DOHH2 (cell line): ENCODE data around the gene KITLG.

ENCODE experiments used
- H3F3A ChIP-seq: fragments of 200-600 bp; sonication (generic), shearing (Covaris generic); 2 replicates; pipeline ENCODE4 v1.6.0; 2016; ENCODE audit warnings: antibody characterized with exemption, mild to moderate bottlenecking; ENCODE audit not compliant: control insufficient read depth, insufficient read depth
- H3K27ac ChIP-seq: fragments of 200-600 bp; sonication (generic); 2 replicates; pipeline ENCODE4 v1.5.1; 2014; ENCODE audit warnings: low read depth, mild to moderate bottlenecking, low read length, moderate library complexity
- H3K27me3 ChIP-seq: fragments of 200-600 bp; sonication (generic); 2 replicates; pipeline ENCODE4 v1.6.1; 2014; ENCODE audit warnings: mild to moderate bottlenecking, low read length, mixed read lengths; ENCODE audit not compliant: control insufficient read depth
- H3K36me3 ChIP-seq: fragments of 200-600 bp; sonication (generic); 2 replicates; pipeline ENCODE4 v1.6.1; 2014; ENCODE audit warnings: mild to moderate bottlenecking, low read length, moderate library complexity, mixed read lengths; ENCODE audit not compliant: control insufficient read depth
- H3K4me1 ChIP-seq: fragments of 200-600 bp; sonication (generic); 2 replicates; pipeline ENCODE4 v1.6.1; 2014; ENCODE audit warnings: mild to moderate bottlenecking, low read length, mixed read lengths; ENCODE audit not compliant: control insufficient read depth
- H3K4me2 ChIP-seq: fragments of 200-600 bp; sonication (generic); 2 replicates; pipeline ENCODE4 v1.6.0; 2014; ENCODE audit warnings: mild to moderate bottlenecking, low read length, moderate library complexity
- H3K4me3 ChIP-seq: fragments of 200-600 bp; sonication (generic); 2 replicates; pipeline ENCODE4 v1.5.1; 2014; ENCODE audit warnings: mild to moderate bottlenecking, low read length, mixed read lengths
- H3K79me2 ChIP-seq: fragments of 200-600 bp; sonication (generic); 2 replicates; pipeline ENCODE4 v1.6.1; 2014; ENCODE audit warnings: mild to moderate bottlenecking, low read length, mixed read lengths; ENCODE audit not compliant: control insufficient read depth
- H3K9me2 ChIP-seq: fragments of 200-600 bp; sonication (generic); replicated peaks from 2 replicates; pipeline ENCODE4 v1.6.1; 2014; ENCODE audit warnings: mild to moderate bottlenecking, low read length, mixed read lengths; ENCODE audit not compliant: control insufficient read depth
- H3K9me3 ChIP-seq: fragments of 200-600 bp; sonication (generic); 2 replicates; pipeline ENCODE4 v1.6.1; 2014; ENCODE audit warnings: antibody characterized with exemption, low read length, mixed read lengths; ENCODE audit not compliant: control insufficient read depth, insufficient read depth
- H4K20me1 ChIP-seq: fragments of 200-600 bp; sonication (generic); 2 replicates; pipeline ENCODE4 v1.6.0; 2014; ENCODE audit warnings: low read depth, mild to moderate bottlenecking, antibody characterized with exemption, low read length, moderate library complexity; ENCODE audit not compliant: control insufficient read depth, insufficient read depth
- CTCF ChIP-seq: fragments of 200-600 bp; sonication (generic); IDR thresholded peaks from one replicate; pipeline ENCODE4 v1.5.1; 2014; ENCODE audit warnings: antibody characterized with exemption, mild to moderate bottlenecking, low read depth, low read length; ENCODE audit not compliant: poor library complexity, severe bottlenecking
- EZH2phosphoT487 ChIP-seq: fragments of 200-600 bp; sonication (generic); IDR thresholded peaks from 2 replicates; pipeline ENCODE4 v1.6.1; 2017; ENCODE audit warnings: borderline replicate concordance, mild to moderate bottlenecking, antibody characterized with exemption, low read length, moderate library complexity, mixed read lengths

Gene KITLG

DNA sequence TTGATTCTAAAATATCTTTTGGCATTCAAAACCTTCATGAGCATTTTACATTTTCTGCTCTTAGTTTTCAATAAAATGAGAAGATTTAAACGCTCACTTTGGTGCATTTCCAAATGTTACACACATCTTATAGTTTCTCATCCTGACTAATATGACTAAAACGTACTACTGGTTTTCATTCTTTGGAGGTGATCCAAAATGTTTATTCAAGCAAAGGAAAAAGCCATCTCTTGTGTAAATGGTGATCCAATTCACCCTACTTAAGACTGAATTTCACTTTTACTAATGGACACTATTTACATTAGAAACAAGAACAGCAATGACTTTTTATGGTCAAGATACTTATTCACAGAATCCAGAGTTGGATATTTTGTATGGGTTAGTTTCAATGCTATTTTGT is 86.6 kb downstream of the KITLG start:
- no peaks in the 10 kb centered on the region for H3K9me3 ChIP-seq
- H3K36me3 ChIP-seq, result no peaks in the 10 kb centered on the region
- no peaks in the 10 kb centered on the region for H3K9me2 ChIP-seq
- TF ChIP-seq EZH2phosphoT487 (no peak), CTCF (no peak)
- no peak overlapping the region for H3K4me3 ChIP-seq
- no peaks in the 10 kb centered on the region for H3K4me1 ChIP-seq
- H4K20me1 ChIP-seq, result no peaks in the 10 kb centered on the region
- H3K27ac ChIP-seq, result no peak overlapping the region
- H3K4me2 ChIP-seq, result no peak overlapping the region
- no peaks in the 10 kb centered on the region for H3K79me2 ChIP-seq
- no peaks in the 10 kb centered on the region for H3K27me3 ChIP-seq
- no peaks in the 10 kb centered on the region for H3F3A ChIP-seq

GRCh38 chr12:88490425-88490824 is 89.8 kb downstream of the KITLG start:
- Histone ChIP-seq H3F3A (no peaks in the 10 kb centered on the region), H4K20me1 (no peaks in the 10 kb centered on the region), H3K27ac (no peak overlapping the region), H3K79me2 (no peaks in the 10 kb centered on the region), H3K9me2 (no peaks in the 10 kb centered on the region), H3K9me3 (no peaks in the 10 kb centered on the region), H3K4me3 (no peak overlapping the region), H3K4me2 (no peak overlapping the region), H3K36me3 (no peaks in the 10 kb centered on the region), H3K27me3 (no peaks in the 10 kb centered on the region), H3K4me1 (no peaks in the 10 kb centered on the region)
- no peak for TF ChIP-seq CTCF

DNA sequence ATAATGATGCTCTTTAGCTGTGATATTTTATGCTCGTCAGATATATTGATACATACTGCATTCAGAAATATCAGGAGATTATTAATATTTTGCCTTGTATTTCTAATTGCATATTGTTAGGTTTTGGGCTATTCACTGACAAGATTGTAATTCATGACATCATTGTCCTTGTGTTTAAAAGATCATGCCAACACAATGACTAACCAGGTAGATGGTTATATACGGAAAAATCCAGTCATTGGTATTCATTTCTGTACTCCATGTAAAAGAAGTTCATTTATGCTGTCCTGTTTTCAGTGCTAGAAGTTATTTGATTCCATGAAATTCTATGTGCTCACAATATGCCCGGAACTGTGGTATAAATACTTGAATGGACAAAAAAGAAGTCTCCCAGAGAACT is 107.5 kb downstream of the KITLG start:
- no peaks in the 10 kb centered on the region for H3K9me2 ChIP-seq
- TF ChIP-seq EZH2phosphoT487, result no peak
- no peaks in the 10 kb centered on the region for H4K20me1 ChIP-seq
- H3K4me2 ChIP-seq, result no peak overlapping the region
- no peak overlapping the region for H3K4me3 ChIP-seq
- H3K4me1 ChIP-seq, result no peaks in the 10 kb centered on the region
- H3K27me3 ChIP-seq, result no peaks in the 10 kb centered on the region
- no peaks in the 10 kb centered on the region for H3F3A ChIP-seq
- no peak overlapping the region for H3K27ac ChIP-seq
- no peaks in the 10 kb centered on the region for H3K36me3 ChIP-seq
- H3K79me2 ChIP-seq, result no peaks in the 10 kb centered on the region
- no peaks in the 10 kb centered on the region for H3K9me3 ChIP-seq

DNA sequence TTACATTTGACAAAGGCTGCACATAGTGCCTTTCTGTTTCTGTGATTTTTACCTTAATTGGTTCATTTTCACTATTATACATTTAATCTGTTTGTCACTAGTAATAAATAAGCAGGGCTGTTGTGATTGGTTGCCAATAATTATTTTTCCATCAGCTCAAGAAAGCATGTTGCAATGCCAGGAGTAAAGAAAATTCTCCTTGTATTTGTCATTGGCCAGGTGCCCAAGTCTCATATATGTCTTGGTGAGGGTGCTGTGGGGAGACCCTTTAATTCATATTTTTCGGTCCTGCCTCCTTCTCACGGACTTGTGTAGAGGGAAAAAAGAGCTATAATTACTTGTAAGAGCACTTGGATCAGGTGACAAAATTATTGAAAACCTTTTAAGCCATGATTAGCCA is 108.0 kb downstream of the KITLG start:
- Histone ChIP-seq H3K4me3 (no peak overlapping the region), H3K79me2 (no peaks in the 10 kb centered on the region), H3K9me2 (no peaks in the 10 kb centered on the region), H3K9me3 (no peaks in the 10 kb centered on the region), H3K4me1 (no peaks in the 10 kb centered on the region), H4K20me1 (no peaks in the 10 kb centered on the region), H3K27me3 (no peaks in the 10 kb centered on the region), H3K36me3 (no peaks in the 10 kb centered on the region), H3K27ac (no peak overlapping the region), H3F3A (no peaks in the 10 kb centered on the region), H3K4me2 (no peak overlapping the region)
- TF ChIP-seq CTCF (no peak), EZH2phosphoT487 (no peak)
